GM23248 (cell line): ENCODE data around the gene ZFAND3. TPM values are rescaled to one million over a fixed set of nuclear protein-coding genes. Genes with fewer than 3 reads are reported as not detected.

Source experiments
- DNase-seq: peaks from one replicate; pipeline ENCODE4 v3.0.0-alpha.2; 2015
- H2AFZ ChIP-seq: fragments of 200-600 bp; sonication (generic); 2 replicates; pipeline ENCODE4 v1.6.1; 2016; ENCODE audit warnings: antibody characterized with exemption
- H3F3A ChIP-seq: fragments of 200-600 bp; sonication (generic); 2 replicates; pipeline ENCODE4 v1.6.1; 2016; ENCODE audit warnings: mild to moderate bottlenecking, antibody characterized with exemption, mixed run types; ENCODE audit not compliant: insufficient read depth
- H3K27ac ChIP-seq: fragments of 200-600 bp; sonication (generic); 2 replicates; pipeline ENCODE4 v1.5.1; 2016; ENCODE audit warnings: mild to moderate bottlenecking
- H3K27me3 ChIP-seq: fragments of 200-600 bp; sonication (generic); replicated peaks from 2 replicates; pipeline ENCODE4 v1.6.1; 2016; ENCODE audit warnings: mild to moderate bottlenecking; ENCODE audit not compliant: insufficient read depth
- H3K36me3 ChIP-seq: fragments of 200-600 bp; sonication (generic); 2 replicates; pipeline ENCODE4 v1.6.1; 2016; ENCODE audit warnings: low read depth, mild to moderate bottlenecking
- H3K4me1 ChIP-seq: fragments of 200-600 bp; sonication (generic); 2 replicates; pipeline ENCODE4 v1.6.1; 2016; ENCODE audit warnings: mild to moderate bottlenecking; ENCODE audit not compliant: insufficient read depth
- H3K4me2 ChIP-seq: fragments of 200-600 bp; sonication (generic); one replicate; pipeline ENCODE4 v1.6.1; 2016; ENCODE audit warnings: mild to moderate bottlenecking; ENCODE audit not compliant: unreplicated experiment
- H3K4me3 ChIP-seq: fragments of 200-600 bp; sonication (generic); 2 replicates; pipeline ENCODE4 v1.5.1; 2016; ENCODE audit warnings: mild to moderate bottlenecking
- H3K79me2 ChIP-seq: fragments of 200-600 bp; sonication (generic); 2 replicates; pipeline ENCODE4 v1.6.1; 2016; ENCODE audit warnings: mild to moderate bottlenecking; ENCODE audit not compliant: insufficient read depth
- H3K9ac ChIP-seq: fragments of 200-600 bp; sonication (generic); 2 replicates; pipeline ENCODE4 v1.6.1; 2016; ENCODE audit warnings: mild to moderate bottlenecking
- H3K9me2 ChIP-seq: fragments of 200-600 bp; sonication (generic); 2 replicates; pipeline ENCODE4 v1.6.1; 2016; ENCODE audit warnings: mixed run types, mild to moderate bottlenecking, moderate library complexity; ENCODE audit not compliant: insufficient read depth
- H3K9me3 ChIP-seq: fragments of 200-600 bp; sonication (generic); one replicate; pipeline ENCODE4 v1.6.1; 2017; ENCODE audit warnings: low read depth
- H4K20me1 ChIP-seq: fragments of 200-600 bp; sonication (generic); 2 replicates; pipeline ENCODE4 v1.6.0; 2016; ENCODE audit not compliant: insufficient read depth
- EZH2 ChIP-seq: fragments of 200-600 bp; sonication (generic); IDR thresholded peaks from 2 replicates; pipeline ENCODE4 v1.6.1; 2018; ENCODE audit warnings: antibody characterized with exemption, mild to moderate bottlenecking; ENCODE audit not compliant: insufficient read depth, poor library complexity, severe bottlenecking
- EZH2phosphoT487 ChIP-seq: fragments of 200-600 bp; sonication (generic); IDR thresholded peaks from 2 replicates; pipeline ENCODE4 v1.6.1; 2018; ENCODE audit warnings: antibody characterized with exemption, moderate library complexity, mild to moderate bottlenecking, low read depth; ENCODE audit not compliant: insufficient read depth
- WGBS, 2 experiments: methylation state at CpG; one replicate each; pipeline ENCODE4 v1.1.6; 2015 to 2017; ENCODE audit warnings: low lambda C conversion rate in 2 of 2, low coverage in 1 of 2; ENCODE audit errors: missing lambda C conversion rate in 2 of 2; 5-methylcytosine and 5-hydroxymethylcytosine counted together
- in situ Hi-C: fragments of 300-500 bp; cut with MboI; formaldehyde crosslinking; loops from 2 replicates; pipeline ENCODE4 v1.15.0; 2020
- polyA plus RNA-seq: library from polyadenylated mRNA; unstranded; fragments of >200 nt; fragmentation: Nextera tagmentation; extraction: Ambion mirVana; gene quantifications from 2 replicates; pipeline ENCODE4 v1.2.1, GENCODE V29; 2016
- total RNA-seq: library from RNA; depleted of rRNA; stranded (reverse); fragments of >200 nt; shearing (Covaris generic); gene quantifications from 2 replicates; pipeline ENCODE4 v1.2.3, GENCODE V29; 2014

ZFAND3 gene
- total and polyA plus RNA-seq, 2 experiments from 2014 or later, result 27.5 to 40.0 TPM

GRCh38 chr6:38095054-38095453 is 275.5 kb downstream of the ZFAND3 start:
- Histone ChIP-seq H3K9ac (no peak overlapping the region), H3K79me2 (peaks cover 84% of the 10 kb centered on the region), H3F3A (peaks cover 23% of the 10 kb centered on the region), H3K4me3 (peak overlapping the region; percentile 35), H3K9me2 (no peaks in the 10 kb centered on the region), H3K27ac (peak overlapping the region; percentile 25; the same call in 1 of the 2 replicates), H3K4me1 (peaks cover 18% of the 10 kb centered on the region), H3K36me3 (no peaks in the 10 kb centered on the region), H2AFZ (no peak overlapping the region), H3K9me3 (no peaks in the 10 kb centered on the region), H4K20me1 (peaks cover 9% of the 10 kb centered on the region), H3K27me3 (no peaks in the 10 kb centered on the region), H3K4me2 (peak overlapping the region; percentile 74)
- WGBS, 2 experiments, result 3% methylated on average over 2 of the region's 2 CpGs
- peak; percentile 74 for DNase-seq
- TF ChIP-seq EZH2phosphoT487 (no peak), EZH2 (no peak)
- in situ Hi-C loops, result no loop called here

DNA sequence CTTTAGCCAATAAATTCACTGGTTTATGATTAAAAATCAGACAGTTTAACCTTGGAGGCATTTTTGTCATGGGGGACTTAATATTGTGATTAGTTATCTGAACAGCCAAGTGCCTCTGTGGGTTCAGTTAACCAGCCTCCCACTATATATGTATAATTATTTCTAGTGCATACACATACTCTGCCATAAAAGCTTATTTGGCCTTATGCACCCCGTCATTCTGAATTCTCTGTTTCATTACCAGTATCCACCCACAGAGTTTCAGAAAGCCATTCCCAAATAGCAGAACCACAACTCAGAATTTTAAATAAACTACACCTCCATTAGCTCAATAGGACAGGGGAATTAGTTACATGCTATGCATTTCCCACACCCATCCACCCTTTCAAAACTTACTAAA is 279.7 kb downstream of the ZFAND3 start:
- 96 to 100% methylated on average over 1 of the region's 1 CpG for WGBS, 2 experiments
- in situ Hi-C loops, result no loop called here
- Histone ChIP-seq H3K36me3 (no peaks in the 10 kb centered on the region; the same call in 1 of the 2 replicates), H3K9ac (no peak overlapping the region), H2AFZ (no peak overlapping the region), H3F3A (peaks cover 14% of the 10 kb centered on the region), H3K4me2 (no peak overlapping the region), H4K20me1 (no peaks in the 10 kb centered on the region; the same call in 1 of the 2 replicates), H3K27ac (no peak overlapping the region), H3K4me1 (peaks cover 17% of the 10 kb centered on the region), H3K4me3 (no peak overlapping the region), H3K9me3 (no peaks in the 10 kb centered on the region), H3K27me3 (no peaks in the 10 kb centered on the region), H3K9me2 (no peaks in the 10 kb centered on the region), H3K79me2 (peaks cover 87% of the 10 kb centered on the region)
- TF ChIP-seq EZH2 (no peak), EZH2phosphoT487 (no peak)
- no peak for DNase-seq

- Histone ChIP-seq H3K4me2 (no peak overlapping the region), H4K20me1 (no peaks in the 10 kb centered on the region; the same call in 1 of the 2 replicates), H3K4me1 (peaks cover 5% of the 10 kb centered on the region), H3K27me3 (no peaks in the 10 kb centered on the region), H3F3A (peaks cover 3% of the 10 kb centered on the region; the same call in 1 of the 2 replicates), H3K36me3 (no peaks in the 10 kb centered on the region; the same call in 1 of the 2 replicates), H3K9me2 (no peaks in the 10 kb centered on the region), H3K4me3 (no peak overlapping the region), H2AFZ (no peak overlapping the region), H3K27ac (no peak overlapping the region), H3K9me3 (no peaks in the 10 kb centered on the region), H3K9ac (no peak overlapping the region), H3K79me2 (peaks cover 97% of the 10 kb centered on the region)
- 52 to 69% methylated on average over 1 of the region's 1 CpG for WGBS, 2 experiments
- DNase-seq, result no peak
- in situ Hi-C loops, result no loop called here
- no peak for TF ChIP-seq EZH2
- no peak for TF ChIP-seq EZH2phosphoT487
Measured at GRCh38 chr6:38100380-38100779, 280.9 kb downstream of the ZFAND3 start.

GRCh38 chr6:38103921-38104320 is 284.4 kb downstream of the ZFAND3 start:
- no peaks in the 10 kb centered on the region for H3K9me2 ChIP-seq
- in situ Hi-C loops, result no loop called here

More at GRCh38 chr6:38103921-38104320, 284.4 kb downstream of the ZFAND3 start:
- Histone ChIP-seq H3F3A (no peaks in the 10 kb centered on the region), H3K4me2 (no peak overlapping the region), H3K4me1 (no peaks in the 10 kb centered on the region), H2AFZ (no peak overlapping the region), H3K79me2 (peaks cover 93% of the 10 kb centered on the region), H4K20me1 (no peaks in the 10 kb centered on the region; the same call in 1 of the 2 replicates), H3K4me3 (no peak overlapping the region), H3K27ac (no peak overlapping the region), H3K9me3 (no peaks in the 10 kb centered on the region), H3K9ac (no peak overlapping the region), H3K27me3 (no peaks in the 10 kb centered on the region), H3K36me3 (no peaks in the 10 kb centered on the region; the same call in 1 of the 2 replicates)
- 98% methylated on average over 3 of the region's 3 CpGs for WGBS, 2 experiments
- TF ChIP-seq EZH2 (no peak), EZH2phosphoT487 (no peak)
- DNase-seq, result no peak
